ENCODE measurements around the gene ZNF625.
A peak's percentile ranks its signal among the peaks of the same experiment; 100 is the strongest.
"Not testable (repeated sequence)": the region's sequence is repeated elsewhere in the genome, so short reads cannot be mapped to it uniquely, and the experiment has no call there.

Gene ZNF625

DNA sequence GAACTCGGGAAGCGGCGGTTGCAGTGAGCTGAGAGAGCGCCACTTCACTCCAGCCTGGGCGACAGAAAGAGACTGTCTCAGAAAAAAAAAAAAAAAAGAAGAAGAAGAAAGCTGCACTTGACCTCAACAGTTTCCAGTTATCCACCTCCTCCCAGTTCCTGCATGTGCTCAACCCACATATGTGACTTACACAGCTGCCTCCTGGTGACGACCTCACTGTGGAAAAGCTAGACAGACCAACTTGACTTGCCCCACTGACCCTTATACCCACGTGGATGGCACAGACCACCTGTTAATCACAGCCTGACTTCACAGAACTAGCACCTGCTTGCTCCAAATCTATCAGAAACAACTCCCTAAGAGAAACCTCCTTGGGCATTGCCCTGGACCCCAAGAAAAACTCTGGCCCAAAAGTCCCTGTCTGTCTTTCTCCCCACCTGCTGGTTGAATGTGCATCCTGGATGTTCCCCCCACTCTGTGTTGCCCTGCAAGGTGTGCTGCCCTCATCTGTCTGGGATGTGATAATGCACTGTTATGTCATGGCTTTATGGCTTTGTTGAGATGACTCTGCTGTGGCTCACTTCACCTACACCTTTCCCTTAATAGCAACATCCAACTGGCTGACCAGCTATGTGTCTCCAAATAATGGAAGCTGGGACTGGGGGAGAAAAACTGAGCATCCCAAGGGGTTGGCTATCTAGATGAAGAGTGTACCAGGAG is 19.2 kb downstream of the ZNF625 start:
- no peak for DNase-seq

DNA sequence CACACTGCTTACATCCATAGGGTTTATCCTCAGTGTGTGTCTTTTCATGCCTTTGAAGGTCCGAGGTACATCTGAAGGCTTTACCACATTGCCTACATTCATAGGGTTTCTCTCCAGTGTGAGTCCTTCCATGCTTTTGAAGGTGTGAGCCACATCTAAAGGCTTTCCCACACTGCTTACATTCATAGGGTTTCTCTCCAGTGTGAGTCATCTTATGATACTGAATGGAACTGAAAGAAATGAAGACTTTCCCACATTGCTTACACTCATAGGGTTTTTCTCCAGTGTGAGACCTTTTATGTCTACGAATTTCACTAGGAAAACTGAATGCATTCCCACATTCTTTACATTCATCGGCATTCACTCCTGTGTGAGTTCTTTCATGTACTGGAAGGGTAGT is 23.5 kb downstream of the ZNF625 start:
- no peak for DNase-seq

- DNase-seq = peak in 1 of 2 experiments; percentile 14
Observed at GRCh38 chr19:12126707-12127106, 29.8 kb downstream of the ZNF625 start.

GRCh38 chr19:12117201-12117970 is 39.1 kb downstream of the ZNF625 start:
- DNase-seq = no peak

DNA sequence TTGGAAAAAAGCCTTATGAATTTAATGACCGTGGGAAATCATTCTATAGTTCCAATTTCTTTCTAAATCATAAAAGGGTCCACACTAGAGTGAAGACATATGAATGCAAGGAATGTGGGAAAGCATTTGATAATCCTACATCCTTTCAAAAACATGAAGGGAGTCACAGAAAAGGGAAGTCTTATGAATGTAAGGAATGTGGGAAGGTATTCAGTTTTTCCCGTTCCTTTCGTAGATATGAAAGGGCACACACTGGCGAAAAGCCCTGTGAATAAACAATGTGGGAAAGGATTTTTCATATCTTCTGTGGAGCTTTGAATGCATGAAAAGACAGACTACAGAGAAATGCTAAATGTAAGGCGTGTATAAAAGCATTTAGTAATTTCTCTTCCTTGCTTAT is 43.4 kb downstream of the ZNF625 start:
- no peak for DNase-seq

DNA sequence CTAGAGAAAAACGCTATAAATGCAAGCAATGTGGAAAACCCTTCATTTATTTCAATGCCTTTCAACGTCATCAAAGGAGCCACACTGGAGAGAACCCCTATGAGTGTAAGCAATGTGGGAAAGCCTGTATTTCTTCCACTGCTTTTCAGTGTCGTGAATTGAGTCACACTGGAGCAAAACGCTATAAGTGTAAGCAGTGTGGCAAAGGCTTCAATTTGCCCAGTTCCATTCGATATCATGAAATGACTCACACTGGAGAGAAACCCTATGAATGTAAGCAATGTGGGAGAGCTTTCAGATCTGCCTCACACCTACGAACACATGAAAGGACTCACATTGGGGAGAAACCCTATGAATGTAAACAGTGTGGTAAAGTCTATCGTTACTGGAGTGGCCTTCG is 43.8 kb downstream of the ZNF625 start:
- no peak for DNase-seq

GRCh38 chr19:12111943-12112637 is 44.4 kb downstream of the ZNF625 start:
- DNase-seq = no peak

- no peak for DNase-seq
Observed at GRCh38 chr19:12111176-12111575, 45.4 kb downstream of the ZNF625 start.

GRCh38 chr19:12103909-12104308 is 52.6 kb downstream of the ZNF625 start:
- not testable (repeated sequence) for DNase-seq

DNA sequence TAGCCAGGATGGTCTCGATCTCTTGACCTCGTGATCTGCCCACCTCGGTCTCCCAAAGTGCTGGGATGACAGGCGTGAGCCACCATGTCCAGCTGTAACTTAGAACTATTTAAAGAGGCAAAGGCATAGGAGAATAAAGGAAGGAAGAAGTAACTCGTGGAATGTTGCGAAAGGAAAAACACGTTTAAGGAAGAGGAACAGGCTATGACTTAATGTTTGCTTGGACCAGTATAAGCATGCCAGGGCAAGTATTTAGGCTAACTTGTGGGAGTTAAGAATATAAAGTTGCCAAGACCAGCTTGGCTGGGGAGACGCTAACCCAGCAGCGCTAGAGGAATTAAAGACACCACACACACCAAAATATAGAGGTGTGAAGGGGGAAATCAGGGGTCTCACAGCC is 58.5 kb downstream of the ZNF625 start:
- DNase-seq = no peak

DNA sequence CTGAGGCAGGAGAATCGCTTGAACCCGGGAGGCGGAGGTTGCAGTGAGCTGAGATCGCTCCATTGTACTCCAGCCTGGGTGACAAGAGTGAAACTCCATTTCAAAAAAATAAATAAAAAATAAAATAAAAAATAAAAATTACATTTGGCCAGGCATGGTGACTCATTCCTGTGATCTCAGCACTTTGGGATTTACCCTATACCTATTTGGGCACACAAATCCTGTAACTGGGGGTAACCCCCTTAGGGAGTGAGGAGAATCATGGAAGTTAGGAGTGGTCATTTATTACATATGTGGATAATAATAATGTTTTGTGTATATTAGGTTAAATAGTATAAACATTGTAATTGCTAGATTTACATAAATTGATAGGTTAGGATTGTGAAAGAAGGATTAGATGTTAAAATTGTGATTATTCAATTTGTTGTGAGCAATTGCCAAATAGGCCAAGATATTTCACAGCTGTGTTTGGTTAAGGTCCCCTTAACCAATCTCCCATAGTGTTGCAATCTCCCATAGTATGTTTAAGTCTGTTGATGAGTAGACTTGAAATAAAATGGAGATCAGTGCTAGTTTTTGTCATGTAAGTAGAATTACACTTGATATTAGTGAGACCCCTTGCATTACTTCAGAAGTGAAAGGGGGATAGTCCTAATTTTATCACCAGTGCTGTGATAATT is 61.3 kb downstream of the ZNF625 start:
- DNase-seq = no peak
